ENCODE data around the gene PPT2. TPM values are rescaled to one million over a fixed set of nuclear protein-coding genes. Genes with fewer than 3 reads are reported as not detected.

The PPT2 gene
- total and polyA plus RNA-seq, 2 donors (not counting 3 experiments of a cell fraction or from before 2014, with no cell fraction given), result 27.2 to 47.3 TPM

DNA sequence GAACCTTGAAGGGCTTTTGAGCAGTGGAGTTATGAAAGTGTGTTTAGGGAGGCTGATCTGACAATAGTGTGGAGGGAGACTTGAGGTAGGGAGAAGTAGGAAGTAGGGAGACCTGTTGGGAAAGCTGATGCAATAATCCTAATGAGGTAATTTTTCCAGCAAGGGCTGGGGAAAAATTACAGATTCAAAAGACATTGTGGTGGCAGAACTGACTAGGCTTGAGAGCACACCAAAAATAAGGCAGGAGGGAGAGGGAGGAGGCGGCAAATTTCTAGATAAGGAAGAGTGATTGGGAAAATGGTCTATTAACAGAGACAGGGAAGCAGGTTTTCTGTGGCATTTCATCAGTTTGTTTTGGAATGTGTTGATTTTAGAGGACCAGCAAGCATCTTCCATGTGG is 7.7 kb upstream of the PPT2 start:
- no peak overlapping the region for H3K4me2 ChIP-seq (ENCODE audit: insufficient read depth, low read length)
- H3K27me3 ChIP-seq (ENCODE audit: control insufficient read depth in 2 of 2, insufficient read depth in 2 of 2, low read length in 2 of 2), result peaks cover 20 to 29% of the 10 kb centered on the region in 2 experiments
- FAIRE-seq (no peak), DNase-seq (ENCODE audit: low read depth, low spot score) (no peak)
- H3K79me2 ChIP-seq (ENCODE audit: control insufficient read depth, insufficient read depth, low read length), result no peaks in the 10 kb centered on the region
- CTCF ChIA-PET, result no interaction called here
- H3K4me3 ChIP-seq (replicated peaks in 1 of 3; ENCODE audit: insufficient read depth in 1 of 3, low read depth in 1 of 3, low read length in 3 of 3), result no peak overlapping the region
- H3K9me3 ChIP-seq (replicated peaks; ENCODE audit: control insufficient read depth, insufficient read depth, low read length), result no peaks in the 10 kb centered on the region
- POLR2A ChIA-PET, result no interaction called here
- BruUV-seq (replicated peaks), result no TSS peak
- H3K9ac ChIP-seq (replicated peaks; ENCODE audit: extremely low read depth, insufficient read depth, low read length), result no peak overlapping the region
- intact Hi-C loops (cut with micrococcal nuclease), result no loop called here
- peaks cover 3% of the 10 kb centered on the region for H3K4me1 ChIP-seq (ENCODE audit: control insufficient read depth, extremely low read depth, insufficient read depth, low read length)
- dilution Hi-C loops (cut with MboI; ENCODE audit: extremely low pct_ligation_motif_present, low sequenced_read_pairs), result no loop called here
- H2AFZ ChIP-seq (ENCODE audit: low read depth, low read length), result no peak overlapping the region
- no peaks in the 10 kb centered on the region for H3K36me3 ChIP-seq (ENCODE audit: control insufficient read depth in 2 of 2, extremely low read depth in 1 of 2, insufficient read depth in 2 of 2, low read length in 2 of 2)
- no peaks in the 10 kb centered on the region for H4K20me1 ChIP-seq (replicated peaks; ENCODE audit: control insufficient read depth, extremely low read depth, insufficient read depth, low read length)
- no peak for TF ChIP-seq POLR2A (IDR thresholded peaks at IDR 0.05; ENCODE audit: low read depth, low read length)
- TF ChIP-seq, protein P1, sequence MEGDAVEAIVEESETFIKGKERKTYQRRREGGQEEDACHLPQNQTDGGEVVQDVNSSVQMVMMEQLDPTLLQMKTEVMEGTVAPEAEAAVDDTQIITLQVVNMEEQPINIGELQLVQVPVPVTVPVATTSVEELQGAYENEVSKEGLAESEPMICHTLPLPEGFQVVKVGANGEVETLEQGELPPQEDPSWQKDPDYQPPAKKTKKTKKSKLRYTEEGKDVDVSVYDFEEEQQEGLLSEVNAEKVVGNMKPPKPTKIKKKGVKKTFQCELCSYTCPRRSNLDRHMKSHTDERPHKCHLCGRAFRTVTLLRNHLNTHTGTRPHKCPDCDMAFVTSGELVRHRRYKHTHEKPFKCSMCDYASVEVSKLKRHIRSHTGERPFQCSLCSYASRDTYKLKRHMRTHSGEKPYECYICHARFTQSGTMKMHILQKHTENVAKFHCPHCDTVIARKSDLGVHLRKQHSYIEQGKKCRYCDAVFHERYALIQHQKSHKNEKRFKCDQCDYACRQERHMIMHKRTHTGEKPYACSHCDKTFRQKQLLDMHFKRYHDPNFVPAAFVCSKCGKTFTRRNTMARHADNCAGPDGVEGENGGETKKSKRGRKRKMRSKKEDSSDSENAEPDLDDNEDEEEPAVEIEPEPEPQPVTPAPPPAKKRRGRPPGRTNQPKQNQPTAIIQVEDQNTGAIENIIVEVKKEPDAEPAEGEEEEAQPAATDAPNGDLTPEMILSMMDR (IDR thresholded peaks at IDR 0.05; ENCODE audit: extremely low read depth in 1 of 2, insufficient read depth in 1 of 2, low read depth in 1 of 2, low read length in 2 of 2), result no peak
- TF ChIP-seq, protein P2, sequence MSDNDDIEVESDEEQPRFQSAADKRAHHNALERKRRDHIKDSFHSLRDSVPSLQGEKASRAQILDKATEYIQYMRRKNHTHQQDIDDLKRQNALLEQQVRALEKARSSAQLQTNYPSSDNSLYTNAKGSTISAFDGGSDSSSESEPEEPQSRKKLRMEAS (IDR thresholded peaks at IDR 0.05; ENCODE audit: insufficient read depth, insufficient read length), result no peak
- no peak for TF ChIP-seq EZH2 (IDR thresholded peaks at IDR 0.05; ENCODE audit: borderline replicate concordance, low read depth, low read length, severe bottlenecking)
- TF ChIP-seq FOS (IDR thresholded peaks at IDR 0.05; ENCODE audit: borderline replicate concordance, insufficient read depth, low read length), result no peak
- H3K27ac ChIP-seq (ENCODE audit: insufficient read depth, low read depth, low read length), result no peak overlapping the region
- no peaks in the 10 kb centered on the region for H3K9me1 ChIP-seq (replicated peaks; ENCODE audit: control insufficient read depth, extremely low read depth, insufficient read depth, low read length)

DNA sequence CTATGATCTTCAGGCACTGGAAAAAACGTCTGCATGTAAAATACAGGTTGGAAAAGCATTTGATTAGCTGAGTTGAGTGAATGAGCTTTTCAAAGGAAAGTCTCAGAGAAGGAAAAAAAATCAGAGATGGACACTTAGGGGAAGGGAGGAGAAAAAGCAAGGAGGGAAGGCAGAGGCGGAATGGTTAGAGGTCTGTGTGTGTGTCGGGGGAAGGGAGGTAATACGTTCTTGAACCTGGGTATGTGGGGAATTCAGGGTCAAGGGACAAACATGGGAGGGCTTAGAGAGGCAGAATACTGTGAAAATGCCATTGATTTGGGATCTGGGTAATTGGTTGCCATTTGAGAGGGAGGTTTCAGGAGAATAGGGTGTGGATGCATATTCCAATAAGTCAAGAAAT is 7.3 kb upstream of the PPT2 start:
- Histone ChIP-seq H2AFZ (ENCODE audit: low read depth, low read length) (no peak overlapping the region), H3K9ac (replicated peaks; ENCODE audit: extremely low read depth, insufficient read depth, low read length) (no peak overlapping the region), H3K9me3 (replicated peaks; ENCODE audit: control insufficient read depth, insufficient read depth, low read length) (no peaks in the 10 kb centered on the region), H3K9me1 (replicated peaks; ENCODE audit: control insufficient read depth, extremely low read depth, insufficient read depth, low read length) (no peaks in the 10 kb centered on the region), H3K79me2 (ENCODE audit: control insufficient read depth, insufficient read depth, low read length) (no peaks in the 10 kb centered on the region), H3K36me3 (ENCODE audit: control insufficient read depth in 2 of 2, extremely low read depth in 1 of 2, insufficient read depth in 2 of 2, low read length in 2 of 2) (no peaks in the 10 kb centered on the region), H3K27me3 (ENCODE audit: control insufficient read depth in 2 of 2, insufficient read depth in 2 of 2, low read length in 2 of 2) (peaks cover 20 to 28% of the 10 kb centered on the region in 2 experiments), H3K27ac (ENCODE audit: insufficient read depth, low read depth, low read length) (no peak overlapping the region), H3K4me1 (ENCODE audit: control insufficient read depth, extremely low read depth, insufficient read depth, low read length) (peaks cover 3% of the 10 kb centered on the region), H4K20me1 (replicated peaks; ENCODE audit: control insufficient read depth, extremely low read depth, insufficient read depth, low read length) (no peaks in the 10 kb centered on the region), H3K4me3 (replicated peaks in 1 of 3; ENCODE audit: insufficient read depth in 1 of 3, low read depth in 1 of 3, low read length in 3 of 3) (no peak overlapping the region), H3K4me2 (ENCODE audit: insufficient read depth, low read length) (no peak overlapping the region)
- intact Hi-C loops (cut with micrococcal nuclease), result no loop called here
- no TSS peak for BruUV-seq (replicated peaks)
- no peak for DNase-seq (ENCODE audit: low read depth, low spot score)
- POLR2A ChIA-PET, result no interaction called here
- FAIRE-seq, result no peak
- CTCF ChIA-PET, result interaction anchor here (2.8 kb wide), 1 partner anchor 28 kb away, joined by 12 read pairs; no protein-coding TSS in a partner anchor
- no peak for TF ChIP-seq POLR2AphosphoS5 (IDR thresholded peaks at IDR 0.05; ENCODE audit: insufficient read depth, low read depth, low read length)
- TF ChIP-seq JUN (IDR thresholded peaks at IDR 0.05; ENCODE audit: borderline replicate concordance, insufficient read depth, insufficient read length, low read depth), result no peak
- no peak for TF ChIP-seq POLR2A (IDR thresholded peaks at IDR 0.05; ENCODE audit: low read depth, low read length)
- TF ChIP-seq, protein P1 (IDR thresholded peaks at IDR 0.05; ENCODE audit: extremely low read depth in 1 of 2, insufficient read depth in 1 of 2, low read depth in 1 of 2, low read length in 2 of 2), result no peak
- TF ChIP-seq EZH2 (IDR thresholded peaks at IDR 0.05; ENCODE audit: borderline replicate concordance, low read depth, low read length, severe bottlenecking), result no peak
- TF ChIP-seq MYC (IDR thresholded peaks at IDR 0.05; ENCODE audit: low read depth, low read length), result no peak
- no peak for TF ChIP-seq FOS (IDR thresholded peaks at IDR 0.05; ENCODE audit: borderline replicate concordance, insufficient read depth, low read length)
- TF ChIP-seq, protein P2 (IDR thresholded peaks at IDR 0.05; ENCODE audit: insufficient read depth, insufficient read length), result no peak
- no peak for TF ChIP-seq GATA2 (IDR thresholded peaks at IDR 0.05; ENCODE audit: insufficient read depth, insufficient read length, low read depth, low read length)
- dilution Hi-C loops (cut with MboI; ENCODE audit: extremely low pct_ligation_motif_present, low sequenced_read_pairs), result no loop called here

Data from endothelial cell of umbilical vein (primary cell).